ENCODE results near the gene HNRNPAB.
A peak's percentile ranks its signal among the peaks of the same experiment; 100 is the strongest.
"Not testable (repeated sequence)": the region's sequence is repeated elsewhere in the genome, so short reads cannot be mapped to it uniquely, and the experiment has no call there.

Gene HNRNPAB

DNA sequence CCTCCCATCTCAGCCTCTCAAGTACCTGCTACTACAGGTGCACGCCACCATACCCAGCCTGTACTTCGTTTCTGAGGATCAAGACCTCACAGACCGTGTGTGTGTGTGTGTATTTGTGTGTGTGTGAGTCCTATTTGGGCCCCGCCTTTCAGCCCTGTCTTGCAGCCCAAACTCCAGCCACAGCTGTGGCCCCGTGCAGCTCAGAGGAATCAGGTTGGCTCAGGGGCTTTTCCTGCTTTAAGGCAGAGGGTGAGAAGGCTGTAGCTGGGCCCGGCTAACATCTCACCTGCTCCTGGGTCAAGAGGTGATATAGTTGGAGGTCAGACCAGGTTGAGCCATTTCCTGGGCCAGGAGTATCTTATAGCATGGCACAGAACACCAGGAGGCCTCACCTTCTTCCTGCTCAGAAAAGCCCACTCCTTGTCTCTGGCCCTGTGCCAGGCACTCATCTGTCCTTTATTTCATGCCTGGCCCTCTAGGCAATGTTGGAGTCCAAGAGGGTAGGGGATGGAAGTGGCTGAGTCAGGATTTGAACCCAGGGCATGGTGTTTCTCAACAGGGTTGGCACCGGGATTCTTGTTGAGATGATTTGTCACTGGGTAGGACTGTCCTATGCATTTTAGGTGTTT lies 29.9 kb downstream of the HNRNPAB start:
- H3K27me3 ChIP-seq (ENCODE audit: control insufficient read depth in 5 of 5, insufficient read depth in 4 of 5, low read length in 5 of 5): no peaks in the 10 kb centered on the region
- H3K9me3 ChIP-seq (ENCODE audit: control insufficient read depth in 5 of 5, low read length in 5 of 5): no peaks in the 10 kb centered on the region
- H3K27ac ChIP-seq (ENCODE audit: low read depth, low read length): no peak overlapping the region
- H3K4me3 ChIP-seq (ENCODE audit: low read depth in 1 of 5, low read length in 5 of 5): no peak overlapping the region
- no peak overlapping the region for H3K9ac ChIP-seq (ENCODE audit: low read length in 5 of 5)
- peaks cover 10 to 91% (median 65%) of the 10 kb centered on the region in 5 donors for H3K4me1 ChIP-seq (ENCODE audit: control insufficient read depth in 5 of 5, insufficient read depth in 5 of 5, low read length in 5 of 5)
- H3K36me3 ChIP-seq (ENCODE audit: control insufficient read depth in 5 of 5, insufficient read depth in 5 of 5, low read length in 5 of 5): peaks cover 3 to 19% (median 9%) of the 10 kb centered on the region in 5 donors

- Histone ChIP-seq H3K4me3 (ENCODE audit: low read depth in 1 of 5, low read length in 5 of 5) (no peak overlapping the region), H3K4me1 (ENCODE audit: control insufficient read depth in 5 of 5, insufficient read depth in 5 of 5, low read length in 5 of 5) (peaks cover 8 to 89% (median 60%) of the 10 kb centered on the region in 5 donors), H3K9me3 (ENCODE audit: control insufficient read depth in 5 of 5, low read length in 5 of 5) (no peaks in the 10 kb centered on the region), H3K9ac (ENCODE audit: low read length in 5 of 5) (no peak overlapping the region), H3K27ac (ENCODE audit: low read depth, low read length) (no peak overlapping the region), H3K27me3 (ENCODE audit: control insufficient read depth in 5 of 5, insufficient read depth in 4 of 5, low read length in 5 of 5) (no peaks in the 10 kb centered on the region), H3K36me3 (ENCODE audit: control insufficient read depth in 5 of 5, insufficient read depth in 5 of 5, low read length in 5 of 5) (peaks cover 0 to 11% (median 1%) of the 10 kb centered on the region in 5 donors)
These were observed 30.6 kb downstream of the HNRNPAB start for GRCh38 chr5:178234750-178235587.

DNA sequence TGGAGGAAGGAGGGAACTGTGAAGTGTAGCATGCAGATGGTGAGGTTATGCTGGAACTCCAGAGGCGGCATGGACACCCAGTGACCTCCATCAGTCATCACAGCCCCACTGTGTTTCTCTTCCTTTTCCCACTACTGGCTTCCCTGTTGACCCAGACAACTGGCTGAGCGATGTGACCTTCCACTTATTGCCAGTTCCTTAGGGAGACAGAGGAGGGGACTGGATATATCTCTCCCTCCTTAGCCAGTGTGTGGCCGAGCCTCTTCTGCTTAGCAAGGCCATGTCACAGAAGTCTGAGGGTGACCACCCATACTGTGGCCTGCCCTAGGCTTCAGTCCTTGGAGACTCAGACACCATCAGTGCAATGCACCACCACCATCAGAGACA lies 31.2 kb downstream of the HNRNPAB start:
- Histone ChIP-seq H3K4me1 (ENCODE audit: control insufficient read depth in 5 of 5, insufficient read depth in 5 of 5, low read length in 5 of 5) (peaks cover 8 to 89% (median 59%) of the 10 kb centered on the region in 5 donors), H3K4me3 (ENCODE audit: low read depth in 1 of 5, low read length in 5 of 5) (no peak overlapping the region), H3K27me3 (ENCODE audit: control insufficient read depth in 5 of 5, insufficient read depth in 4 of 5, low read length in 5 of 5) (no peaks in the 10 kb centered on the region), H3K27ac (ENCODE audit: low read depth, low read length) (no peak overlapping the region), H3K9ac (ENCODE audit: low read length in 5 of 5) (no peak overlapping the region), H3K9me3 (ENCODE audit: control insufficient read depth in 5 of 5, low read length in 5 of 5) (no peaks in the 10 kb centered on the region), H3K36me3 (ENCODE audit: control insufficient read depth in 5 of 5, insufficient read depth in 5 of 5, low read length in 5 of 5) (peaks cover 0 to 6% (median 0%) of the 10 kb centered on the region in 5 donors)

DNA sequence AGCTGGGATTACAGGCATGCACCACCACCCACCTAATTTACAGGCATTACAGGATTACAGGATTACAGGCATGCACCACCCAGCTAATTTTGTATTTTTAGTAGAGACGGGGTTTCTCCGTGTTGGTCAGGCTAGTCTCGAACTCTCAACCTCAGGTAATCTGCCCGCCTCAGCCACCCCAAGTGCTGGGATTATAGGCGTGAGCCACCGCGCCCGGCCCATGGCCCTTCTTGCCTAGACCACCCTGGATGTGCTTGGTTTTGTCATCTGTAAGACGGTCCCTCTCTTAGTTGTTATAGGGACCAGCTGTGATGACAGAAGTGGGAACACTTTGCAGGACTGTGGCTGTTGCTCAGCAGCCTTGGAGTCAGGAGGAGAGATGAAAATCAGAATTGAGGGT lies 31.8 kb downstream of the HNRNPAB start:
- no peaks in the 10 kb centered on the region for H3K27me3 ChIP-seq (ENCODE audit: control insufficient read depth in 5 of 5, insufficient read depth in 4 of 5, low read length in 5 of 5)
- peaks cover 0 to 3% (median 0%) of the 10 kb centered on the region in 5 donors for H3K36me3 ChIP-seq (ENCODE audit: control insufficient read depth in 5 of 5, insufficient read depth in 5 of 5, low read length in 5 of 5)
- H3K4me1 ChIP-seq (ENCODE audit: control insufficient read depth in 5 of 5, insufficient read depth in 5 of 5, low read length in 5 of 5): peaks cover 4 to 89% (median 54%) of the 10 kb centered on the region in 5 donors
- no peak overlapping the region for H3K9ac ChIP-seq (ENCODE audit: low read length in 5 of 5)
- no peaks in the 10 kb centered on the region for H3K9me3 ChIP-seq (ENCODE audit: control insufficient read depth in 5 of 5, low read length in 5 of 5)
- H3K4me3 ChIP-seq (ENCODE audit: low read depth in 1 of 5, low read length in 5 of 5): no peak overlapping the region
- H3K27ac ChIP-seq (ENCODE audit: low read depth, low read length): no peak overlapping the region

GRCh38 chr5:178236679-178237078 lies 32.3 kb downstream of the HNRNPAB start:
- Histone ChIP-seq H3K27ac (ENCODE audit: low read depth, low read length) (no peak overlapping the region), H3K4me1 (ENCODE audit: control insufficient read depth in 5 of 5, insufficient read depth in 5 of 5, low read length in 5 of 5) (peaks cover 2 to 89% (median 48%) of the 10 kb centered on the region in 5 donors), H3K27me3 (ENCODE audit: control insufficient read depth in 5 of 5, insufficient read depth in 4 of 5, low read length in 5 of 5) (no peaks in the 10 kb centered on the region), H3K9ac (ENCODE audit: low read length in 5 of 5) (no peak overlapping the region), H3K9me3 (ENCODE audit: control insufficient read depth in 5 of 5, low read length in 5 of 5) (no peaks in the 10 kb centered on the region), H3K4me3 (ENCODE audit: low read depth in 1 of 5, low read length in 5 of 5) (no peak overlapping the region), H3K36me3 (ENCODE audit: control insufficient read depth in 5 of 5, insufficient read depth in 5 of 5, low read length in 5 of 5) (no peaks in the 10 kb centered on the region)

DNA sequence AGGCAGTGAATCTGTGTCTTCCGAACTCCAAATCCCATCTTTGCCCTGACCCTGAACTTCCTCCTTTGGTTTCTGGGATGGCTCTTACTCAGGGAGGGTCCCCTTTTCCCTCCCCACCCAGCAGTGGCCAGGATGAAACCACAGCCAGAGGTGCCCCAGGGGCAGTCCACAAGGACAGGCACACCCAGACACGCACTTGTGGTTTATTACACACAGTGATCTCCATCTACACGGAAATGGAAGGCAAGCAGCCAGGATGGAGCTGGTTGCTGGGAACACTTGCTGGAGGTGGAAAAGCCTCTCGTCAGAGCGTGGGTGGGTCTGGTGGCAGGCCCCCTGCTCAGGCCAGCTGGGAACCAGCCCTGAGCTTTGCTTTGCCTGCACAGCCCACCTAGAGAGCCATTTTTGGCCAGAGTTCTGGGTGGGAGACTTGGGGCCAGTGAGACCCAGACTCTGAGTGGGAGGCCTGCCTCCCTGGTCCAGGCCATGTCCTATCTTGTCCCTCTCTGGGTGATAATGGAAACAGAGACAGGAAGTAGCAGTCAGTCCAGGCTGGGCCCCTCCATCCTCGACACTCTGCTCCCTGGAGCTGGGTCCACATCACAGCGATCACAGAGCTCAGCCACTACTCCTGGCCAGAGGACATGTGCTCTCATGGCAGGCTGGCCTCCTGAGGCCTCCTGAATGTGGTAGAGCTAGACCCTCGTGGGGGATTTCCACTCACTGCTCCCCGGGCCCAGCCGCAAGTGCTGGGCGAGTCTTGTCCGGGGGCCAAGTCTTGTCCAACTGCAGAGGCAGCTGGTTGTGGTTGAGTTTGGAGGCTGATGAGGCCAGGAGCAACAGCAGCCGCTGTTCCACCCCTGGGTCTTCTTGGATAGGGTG lies 33.3 kb downstream of the HNRNPAB start:
- no peaks in the 10 kb centered on the region for H3K27me3 ChIP-seq (ENCODE audit: control insufficient read depth in 5 of 5, insufficient read depth in 4 of 5, low read length in 5 of 5)
- H3K36me3 ChIP-seq (ENCODE audit: control insufficient read depth in 5 of 5, insufficient read depth in 5 of 5, low read length in 5 of 5): no peaks in the 10 kb centered on the region
- no peak overlapping the region for H3K27ac ChIP-seq (ENCODE audit: low read depth, low read length)
- peaks cover 2 to 87% (median 45%) of the 10 kb centered on the region in 5 donors for H3K4me1 ChIP-seq (ENCODE audit: control insufficient read depth in 5 of 5, insufficient read depth in 5 of 5, low read length in 5 of 5)
- no peak overlapping the region for H3K4me3 ChIP-seq (ENCODE audit: low read depth in 1 of 5, low read length in 5 of 5)
- no peaks in the 10 kb centered on the region for H3K9me3 ChIP-seq (ENCODE audit: control insufficient read depth in 5 of 5, low read length in 5 of 5)
- H3K9ac ChIP-seq (ENCODE audit: low read length in 5 of 5): peak overlapping the region in 1 of 5 donors; percentile 41

GRCh38 chr5:178238313-178238635 lies 33.9 kb downstream of the HNRNPAB start:
- Histone ChIP-seq H3K9me3 (ENCODE audit: control insufficient read depth in 5 of 5, low read length in 5 of 5) (no peaks in the 10 kb centered on the region), H3K9ac (ENCODE audit: low read length in 5 of 5) (peak overlapping the region in 1 of 5 donors; percentile 41), H3K27ac (ENCODE audit: low read depth, low read length) (no peak overlapping the region), H3K27me3 (ENCODE audit: control insufficient read depth in 5 of 5, insufficient read depth in 4 of 5, low read length in 5 of 5) (no peaks in the 10 kb centered on the region), H3K4me3 (ENCODE audit: low read depth in 1 of 5, low read length in 5 of 5) (no peak overlapping the region), H3K4me1 (ENCODE audit: control insufficient read depth in 5 of 5, insufficient read depth in 5 of 5, low read length in 5 of 5) (peaks cover 0 to 81% (median 41%) of the 10 kb centered on the region in 5 donors), H3K36me3 (ENCODE audit: control insufficient read depth in 5 of 5, insufficient read depth in 5 of 5, low read length in 5 of 5) (no peaks in the 10 kb centered on the region)

- Histone ChIP-seq H3K27me3 (ENCODE audit: control insufficient read depth in 5 of 5, insufficient read depth in 4 of 5, low read length in 5 of 5) (no peaks in the 10 kb centered on the region), H3K4me3 (ENCODE audit: low read depth in 1 of 5, low read length in 5 of 5) (no peak overlapping the region), H3K4me1 (ENCODE audit: control insufficient read depth in 5 of 5, insufficient read depth in 5 of 5, low read length in 5 of 5) (peaks cover 0 to 79% (median 41%) of the 10 kb centered on the region in 5 donors), H3K27ac (ENCODE audit: low read depth, low read length) (no peak overlapping the region), H3K9ac (ENCODE audit: low read length in 5 of 5) (peak overlapping the region in 2 of 5 donors; percentile 26 to 41), H3K9me3 (ENCODE audit: control insufficient read depth in 5 of 5, low read length in 5 of 5) (no peaks in the 10 kb centered on the region), H3K36me3 (ENCODE audit: control insufficient read depth in 5 of 5, insufficient read depth in 5 of 5, low read length in 5 of 5) (no peaks in the 10 kb centered on the region)
These were observed 34.6 kb downstream of the HNRNPAB start for GRCh38 chr5:178238711-178239592.

GRCh38 chr5:178239626-178240301 lies 35.4 kb downstream of the HNRNPAB start:
- not testable (repeated sequence) for H3K36me3 ChIP-seq (ENCODE audit: control insufficient read depth in 5 of 5, insufficient read depth in 5 of 5, low read length in 5 of 5); H3K9me3 ChIP-seq (ENCODE audit: control insufficient read depth in 5 of 5, low read length in 5 of 5); H3K4me3 ChIP-seq (ENCODE audit: low read depth in 1 of 5, low read length in 5 of 5); H3K27me3 ChIP-seq (ENCODE audit: control insufficient read depth in 5 of 5, insufficient read depth in 4 of 5, low read length in 5 of 5); H3K9ac ChIP-seq (ENCODE audit: low read length in 5 of 5); H3K27ac ChIP-seq (ENCODE audit: low read depth, low read length)
- H3K4me1 ChIP-seq (ENCODE audit: control insufficient read depth in 5 of 5, insufficient read depth in 5 of 5, low read length in 5 of 5): peaks cover 0 to 72% (median 37%) of the 10 kb centered on the region in 5 donors
